Neutrophil (primary cell): Measurements from ENCODE around the gene SF3A2.
A peak's percentile ranks its signal among the peaks of the same experiment; 100 is the strongest.

Experiments used
- H3K27ac ChIP-seq: fragments of 200-600 bp; sonication (generic); 2 replicates; pipeline ENCODE4 v1.5.1; 2016; ENCODE audit warnings: mild to moderate bottlenecking, moderate library complexity
- H3K27me3 ChIP-seq: fragments of 200-600 bp; sonication (generic); 2 replicates; pipeline ENCODE4 v1.6.0; 2016; ENCODE audit warnings: mild to moderate bottlenecking
- H3K36me3 ChIP-seq: fragments of 200-600 bp; sonication (generic); 2 replicates; pipeline ENCODE4 v1.5.1; 2017
- H3K4me1 ChIP-seq, 2 experiments: fragments of 200-600 bp in 1 of 2; sonication (generic) in 1 of 2; 1 replicate in 1 of 2; 2 replicates in 1 of 2; pipeline versions ENCODE4 v1.5.1 to v1.6.1; 2013 to 2016; ENCODE audit warnings: low read depth in 1 of 2, low read length in 1 of 2, mild to moderate bottlenecking in 1 of 2, moderate library complexity in 1 of 2; ENCODE audit not compliant: control insufficient read depth in 1 of 2, insufficient read depth in 1 of 2
- H3K4me3 ChIP-seq, 2 experiments: fragments of 200-600 bp in 1 of 2; sonication (generic) in 1 of 2; 1 replicate in 1 of 2; 2 replicates in 1 of 2; pipeline ENCODE4 v1.5.1; 2013 to 2016; ENCODE audit warnings: low read depth in 1 of 2, low read length in 1 of 2, mild to moderate bottlenecking in 1 of 2, moderate library complexity in 1 of 2
- H3K9me3 ChIP-seq: fragments of 200-600 bp; sonication (generic); 2 replicates; pipeline ENCODE4 v1.5.1; 2016
- TF ChIP-seq, protein P1 (sequence below): fragments of 200-600 bp; sonication (generic); IDR thresholded peaks from 2 replicates; pipeline ENCODE4 v1.5.1; 2016; ENCODE audit warnings: antibody characterized with exemption

Gene SF3A2

GRCh38 chr19:2266183-2266993 lies 29.8 kb downstream of the SF3A2 start:
- TF ChIP-seq, protein P1, sequence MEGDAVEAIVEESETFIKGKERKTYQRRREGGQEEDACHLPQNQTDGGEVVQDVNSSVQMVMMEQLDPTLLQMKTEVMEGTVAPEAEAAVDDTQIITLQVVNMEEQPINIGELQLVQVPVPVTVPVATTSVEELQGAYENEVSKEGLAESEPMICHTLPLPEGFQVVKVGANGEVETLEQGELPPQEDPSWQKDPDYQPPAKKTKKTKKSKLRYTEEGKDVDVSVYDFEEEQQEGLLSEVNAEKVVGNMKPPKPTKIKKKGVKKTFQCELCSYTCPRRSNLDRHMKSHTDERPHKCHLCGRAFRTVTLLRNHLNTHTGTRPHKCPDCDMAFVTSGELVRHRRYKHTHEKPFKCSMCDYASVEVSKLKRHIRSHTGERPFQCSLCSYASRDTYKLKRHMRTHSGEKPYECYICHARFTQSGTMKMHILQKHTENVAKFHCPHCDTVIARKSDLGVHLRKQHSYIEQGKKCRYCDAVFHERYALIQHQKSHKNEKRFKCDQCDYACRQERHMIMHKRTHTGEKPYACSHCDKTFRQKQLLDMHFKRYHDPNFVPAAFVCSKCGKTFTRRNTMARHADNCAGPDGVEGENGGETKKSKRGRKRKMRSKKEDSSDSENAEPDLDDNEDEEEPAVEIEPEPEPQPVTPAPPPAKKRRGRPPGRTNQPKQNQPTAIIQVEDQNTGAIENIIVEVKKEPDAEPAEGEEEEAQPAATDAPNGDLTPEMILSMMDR: peak; percentile 21
- peak overlapping the region; percentile 22 to 38 for H3K4me3 ChIP-seq
- no peaks in the 10 kb centered on the region for H3K9me3 ChIP-seq
- peaks cover 59% of the 10 kb centered on the region in 2 experiments for H3K4me1 ChIP-seq
- H3K27ac ChIP-seq: peak overlapping the region; percentile 99
- no peaks in the 10 kb centered on the region for H3K27me3 ChIP-seq
- peaks cover 4% of the 10 kb centered on the region for H3K36me3 ChIP-seq

DNA sequence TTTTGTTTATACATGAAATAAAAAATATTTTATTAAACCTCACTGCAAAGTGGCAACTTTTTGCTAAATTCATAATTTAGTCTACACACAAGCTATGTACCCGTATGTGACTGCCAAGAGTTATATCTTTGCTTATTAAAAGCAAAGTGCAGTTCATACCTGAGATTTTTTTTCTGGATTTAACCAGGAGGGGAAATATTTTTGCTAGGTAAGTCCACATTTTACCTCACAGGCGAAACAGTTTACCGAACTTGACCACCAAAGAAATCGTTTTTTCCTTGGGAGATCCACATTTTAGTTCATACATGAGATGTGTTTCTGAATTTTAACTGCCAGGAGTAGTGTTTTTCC lies 31.8 kb downstream of the SF3A2 start:
- TF ChIP-seq, protein P1: no peak
- no peaks in the 10 kb centered on the region for H3K27me3 ChIP-seq

GRCh38 chr19:2268861-2269243 lies 32.2 kb downstream of the SF3A2 start:
- TF ChIP-seq, protein P1: no peak
- H3K27ac ChIP-seq: peak overlapping the region; percentile 99
- H3K27me3 ChIP-seq: no peaks in the 10 kb centered on the region
- H3K9me3 ChIP-seq: no peaks in the 10 kb centered on the region
- H3K4me3 ChIP-seq: peak overlapping the region; percentile 94 to 99
- H3K4me1 ChIP-seq: peaks cover 76 to 78% of the 10 kb centered on the region in 2 experiments
- H3K36me3 ChIP-seq: peaks cover 29% of the 10 kb centered on the region

More for the DNA sequence above, 31.8 kb downstream of the SF3A2 start:
- Histone ChIP-seq H3K27ac (peak overlapping the region; percentile 99), H3K4me3 (peak overlapping the region; percentile 94 to 99), H3K4me1 (peaks cover 76 to 78% of the 10 kb centered on the region in 2 experiments), H3K9me3 (no peaks in the 10 kb centered on the region), H3K36me3 (peaks cover 25% of the 10 kb centered on the region)

DNA sequence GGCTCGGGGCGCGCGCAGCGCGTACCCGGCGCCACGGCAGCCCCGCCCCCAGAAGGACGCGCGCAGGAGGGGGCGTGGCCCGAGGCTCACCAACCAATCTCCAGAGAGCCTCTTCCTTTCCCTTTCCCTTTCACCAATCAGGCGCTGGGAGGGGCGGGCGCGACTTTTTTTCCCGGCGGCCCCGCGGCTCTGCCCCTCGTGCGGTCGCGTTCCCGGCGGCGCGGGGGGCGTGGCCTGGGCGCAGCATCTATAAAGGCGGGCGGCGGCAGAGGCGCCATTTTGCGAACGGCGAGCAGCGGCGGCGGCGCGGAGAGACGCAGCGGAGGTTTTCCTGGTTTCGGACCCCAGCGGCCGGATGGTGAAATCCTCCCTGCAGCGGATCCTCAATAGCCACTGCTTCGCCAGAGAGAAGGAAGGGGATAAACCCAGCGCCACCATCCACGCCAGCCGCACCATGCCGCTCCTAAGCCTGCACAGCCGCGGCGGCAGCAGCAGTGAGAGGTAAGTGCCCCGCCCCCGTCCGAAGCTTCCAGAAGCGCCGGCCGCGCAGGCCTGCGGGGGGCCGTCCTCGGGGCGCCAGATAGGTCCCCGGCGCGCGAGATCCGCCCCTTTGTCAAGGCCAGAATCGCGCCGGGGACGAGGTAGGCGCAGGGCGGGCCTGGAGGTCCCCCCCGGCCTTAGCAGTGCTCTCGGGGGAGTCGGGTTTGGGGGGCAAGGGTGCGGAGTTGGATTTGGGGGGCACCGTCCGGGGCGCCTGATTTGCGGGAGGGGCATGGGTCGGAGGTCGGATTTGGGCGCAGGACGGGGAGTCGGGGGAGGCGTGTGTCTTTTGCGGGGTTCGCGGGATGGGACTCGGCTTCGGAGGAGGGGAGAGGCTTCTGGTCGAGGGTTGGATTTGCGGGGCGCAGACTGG lies 32.9 kb downstream of the SF3A2 start:
- Histone ChIP-seq H3K9me3 (no peaks in the 10 kb centered on the region), H3K36me3 (peaks cover 35% of the 10 kb centered on the region), H3K27me3 (no peaks in the 10 kb centered on the region), H3K4me3 (peak overlapping the region; percentile 94 to 99), H3K4me1 (peaks cover 78 to 79% of the 10 kb centered on the region in 2 experiments), H3K27ac (peak overlapping the region; percentile 99)
- TF ChIP-seq, protein P1: peak; percentile 64

GRCh38 chr19:2270157-2270422 lies 33.5 kb downstream of the SF3A2 start:
- peaks cover 78 to 79% of the 10 kb centered on the region in 2 experiments for H3K4me1 ChIP-seq
- TF ChIP-seq, protein P1: no peak
- no peaks in the 10 kb centered on the region for H3K27me3 ChIP-seq
- H3K36me3 ChIP-seq: peaks cover 40% of the 10 kb centered on the region
- H3K4me3 ChIP-seq: peak overlapping the region; percentile 94 to 99
- no peaks in the 10 kb centered on the region for H3K9me3 ChIP-seq
- H3K27ac ChIP-seq: peak overlapping the region; percentile 99
